NB4 (cell line): Measurements from ENCODE around the gene SLC22A2.

ENCODE experiments used
- DNase-seq: peaks from one replicate; pipeline ENCODE4 v3.0.0; 2010; ENCODE audit warnings: low read depth
- H3K4me3 ChIP-seq: one replicate; pipeline ENCODE4 v1.5.1; 2011; ENCODE audit warnings: mild to moderate bottlenecking, low read depth, low read length, moderate library complexity
- CTCF ChIP-seq: IDR thresholded peaks from one replicate; pipeline ENCODE4 v1.5.1; 2012; ENCODE audit warnings: low read depth, low read length
- MAX ChIP-seq: IDR thresholded peaks from 2 replicates; pipeline ENCODE4 v1.6.1; 2011; ENCODE audit warnings: low read depth, low read length
- MYC ChIP-seq: IDR thresholded peaks from 2 replicates; pipeline ENCODE4 v1.6.1; 2011; ENCODE audit warnings: low read depth, low read length
- POLR2A ChIP-seq: IDR thresholded peaks from 2 replicates; pipeline ENCODE4 v1.6.1; 2011; ENCODE audit warnings: mild to moderate bottlenecking; ENCODE audit not compliant: insufficient read length; ENCODE audit errors: extremely low read depth

The SLC22A2 gene

GRCh38 chr6:160172704-160173103 lies 85.9 kb downstream of the SLC22A2 start:
- no peak for DNase-seq
- no peak overlapping the region for H3K4me3 ChIP-seq

DNA sequence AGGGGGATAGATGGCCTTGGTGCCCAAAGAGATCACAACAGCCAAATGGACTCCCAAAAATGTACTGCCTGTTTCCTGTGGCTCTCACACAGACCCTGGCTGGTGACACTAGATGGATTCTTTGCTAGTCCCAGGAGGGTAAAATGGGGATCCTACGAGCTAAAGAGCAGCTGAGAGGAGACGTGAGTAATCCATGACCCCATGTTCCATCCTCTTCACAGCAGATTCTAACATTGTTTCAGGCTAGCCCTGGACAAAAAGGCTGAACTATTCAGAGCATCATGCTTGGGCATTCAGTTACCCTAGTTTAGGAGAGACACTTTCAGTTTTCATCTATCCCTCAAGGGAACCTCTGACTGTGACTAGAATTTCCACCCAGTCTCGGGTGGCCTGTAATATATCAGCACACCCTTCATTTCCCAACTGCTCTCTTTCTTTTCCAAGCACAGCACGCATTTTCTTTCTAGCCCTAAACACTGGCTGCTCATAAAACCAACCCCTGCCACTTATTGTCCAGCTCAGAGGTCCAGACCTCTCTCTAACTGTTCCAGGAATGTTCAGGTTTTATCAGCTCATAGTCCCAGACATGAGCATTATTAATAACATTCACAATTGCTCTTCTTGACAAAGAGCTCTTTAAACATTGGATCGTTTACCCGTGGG lies 88.5 kb downstream of the SLC22A2 start:
- TF ChIP-seq POLR2A, result no peak
- TF ChIP-seq CTCF, result no peak
- TF ChIP-seq MYC, result no peak
- no peak for TF ChIP-seq MAX
- H3K4me3 ChIP-seq, result no peak overlapping the region
- peak; percentile 14 for DNase-seq

More at GRCh38 chr6:160172704-160173103, 85.9 kb downstream of the SLC22A2 start:
- TF ChIP-seq MYC, result no peak
- TF ChIP-seq POLR2A, result no peak
- no peak for TF ChIP-seq MAX
- no peak for TF ChIP-seq CTCF

- TF ChIP-seq MAX, result no peak
- no peak for TF ChIP-seq MYC
- no peak for TF ChIP-seq POLR2A
- TF ChIP-seq CTCF, result no peak
- DNase-seq, result no peak
- H3K4me3 ChIP-seq, result no peak overlapping the region
Observed at GRCh38 chr6:160167604-160168399, 90.8 kb downstream of the SLC22A2 start.
